ENCODE results near the gene CEND1.
A peak's percentile ranks its signal among the peaks of the same experiment; 100 is the strongest.

The CEND1 gene

GRCh38 chr11:833849-834311 lies 44.0 kb upstream of the CEND1 start:
- peaks cover 9% of the 10 kb centered on the region for H3K36me3 ChIP-seq (replicated peaks; ENCODE audit: low read depth, low read length)
- no peaks in the 10 kb centered on the region for H3K27me3 ChIP-seq (ENCODE audit: low read depth, low read length)
- peak overlapping the region; percentile 76 for H3K4me2 ChIP-seq (ENCODE audit: low read length)
- peak overlapping the region; percentile 79 for H3K9ac ChIP-seq (ENCODE audit: low read length)
- H4K20me1 ChIP-seq (ENCODE audit: insufficient read depth, low read length) = peaks cover 8% of the 10 kb centered on the region; the same call in 1 of the 2 replicates
- H3K4me3 ChIP-seq (ENCODE audit: low read length) = peak overlapping the region; percentile 93
- TF ChIP-seq EZH2phosphoT487 (IDR thresholded peaks at IDR 0.05; ENCODE audit: low read depth) = no peak
- no peak for TF ChIP-seq CTCF (IDR thresholded peaks at IDR 0.05; ENCODE audit: low read depth, low read length)
- no peak overlapping the region for H2AFZ ChIP-seq (ENCODE audit: low read depth, low read length)
- H3K9me3 ChIP-seq (ENCODE audit: insufficient read depth, low read length) = no peaks in the 10 kb centered on the region
- H3K4me1 ChIP-seq (ENCODE audit: low read length) = peaks cover 24% of the 10 kb centered on the region
- peaks cover 9% of the 10 kb centered on the region for H3K79me2 ChIP-seq (ENCODE audit: low read length)
- no peak overlapping the region for H3K27ac ChIP-seq (ENCODE audit: low read length)

DNA sequence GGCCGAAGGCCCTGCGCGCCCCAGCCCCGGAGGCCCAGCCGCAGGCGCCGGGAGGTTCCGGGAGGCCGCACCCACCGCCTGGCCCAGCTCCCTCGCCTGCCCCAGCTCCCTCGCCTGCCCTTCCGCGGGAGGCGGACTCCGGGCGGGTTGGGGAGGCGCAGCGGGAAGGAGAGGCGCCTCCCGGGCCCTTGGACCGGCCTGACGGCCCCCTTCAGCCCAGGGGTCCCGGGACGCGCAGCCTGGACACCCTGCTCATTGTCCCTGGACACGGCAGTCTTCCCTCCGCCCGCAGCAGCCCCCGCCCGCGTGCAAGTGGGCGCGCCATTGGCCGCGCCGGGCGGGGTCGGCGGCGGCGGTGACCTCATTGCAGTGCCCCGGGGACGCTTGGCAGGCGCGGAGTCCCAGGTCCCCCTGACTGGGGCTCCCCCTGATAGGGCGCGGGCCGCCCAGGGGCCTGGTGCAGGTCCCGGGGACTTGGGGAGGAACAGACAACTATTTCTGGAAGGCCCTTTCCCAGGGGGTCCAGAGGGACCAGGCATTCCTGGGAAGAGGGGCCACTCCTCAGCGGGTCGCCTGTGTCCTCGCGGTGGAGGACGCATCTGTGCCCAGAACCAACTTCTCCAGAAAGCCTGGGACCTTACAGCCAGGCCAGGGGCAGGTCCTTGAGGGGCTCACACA lies 43.4 kb upstream of the CEND1 start:
- peaks cover 9% of the 10 kb centered on the region for H3K36me3 ChIP-seq (replicated peaks; ENCODE audit: low read depth, low read length)
- H4K20me1 ChIP-seq (ENCODE audit: insufficient read depth, low read length) = peaks cover 8% of the 10 kb centered on the region; the same call in 1 of the 2 replicates
- H2AFZ ChIP-seq (ENCODE audit: low read depth, low read length) = no peak overlapping the region
- TF ChIP-seq CTCF (IDR thresholded peaks at IDR 0.05; ENCODE audit: low read depth, low read length) (no peak), EZH2phosphoT487 (IDR thresholded peaks at IDR 0.05; ENCODE audit: low read depth) (no peak)
- H3K4me2 ChIP-seq (ENCODE audit: low read length) = peak overlapping the region; percentile 76
- H3K4me1 ChIP-seq (ENCODE audit: low read length) = peaks cover 25% of the 10 kb centered on the region
- peak overlapping the region; percentile 79 for H3K9ac ChIP-seq (ENCODE audit: low read length)
- peak overlapping the region; percentile 10; the same call in 1 of the 2 replicates for H3K27ac ChIP-seq (ENCODE audit: low read length)
- no peaks in the 10 kb centered on the region for H3K9me3 ChIP-seq (ENCODE audit: insufficient read depth, low read length)
- peak overlapping the region; percentile 93 for H3K4me3 ChIP-seq (ENCODE audit: low read length)
- no peaks in the 10 kb centered on the region for H3K27me3 ChIP-seq (ENCODE audit: low read depth, low read length)
- H3K79me2 ChIP-seq (ENCODE audit: low read length) = peaks cover 9% of the 10 kb centered on the region

GRCh38 chr11:832529-833113 lies 42.7 kb upstream of the CEND1 start, which contains the start of gene CD151:
Gene CD151 (plus strand): TSS chr11:832952. CDS start chr11:836070, 3,118 bp downstream.
- peak within 1 kb of the TSS; percentile 99 for H3K4me2 ChIP-seq (ENCODE audit: low read length)
- H3K79me2 ChIP-seq (ENCODE audit: low read length) = peaks cover 9% of the 10 kb centered on the region
- H3K27ac ChIP-seq (ENCODE audit: low read length) = peak within 1 kb of the TSS; percentile 10; the same call in 1 of the 2 replicates
- H2AFZ ChIP-seq (ENCODE audit: low read depth, low read length) = no peak within 1 kb of the TSS
- H3K4me3 ChIP-seq (ENCODE audit: low read length) = peak within 1 kb of the TSS; percentile 93
- no peaks in the 10 kb centered on the region for H3K27me3 ChIP-seq (ENCODE audit: low read depth, low read length)
- H4K20me1 ChIP-seq (ENCODE audit: insufficient read depth, low read length) = peaks cover 8% of the 10 kb centered on the region; the same call in 1 of the 2 replicates
- peaks cover 7% of the 10 kb centered on the region for H3K36me3 ChIP-seq (replicated peaks; ENCODE audit: low read depth, low read length)
- H3K4me1 ChIP-seq (ENCODE audit: low read length) = peaks cover 32% of the 10 kb centered on the region
- H3K9ac ChIP-seq (ENCODE audit: low read length) = peak within 1 kb of the TSS; percentile 79
- no peak for TF ChIP-seq EZH2phosphoT487 (IDR thresholded peaks at IDR 0.05; ENCODE audit: low read depth)
- H3K9me3 ChIP-seq (ENCODE audit: insufficient read depth, low read length) = no peaks in the 10 kb centered on the region

- Histone ChIP-seq H3K9me3 (ENCODE audit: insufficient read depth, low read length) (no peaks in the 10 kb centered on the region), H2AFZ (ENCODE audit: low read depth, low read length) (no peak overlapping the region), H3K27ac (ENCODE audit: low read length) (peak overlapping the region; percentile 1; the same call in 1 of the 2 replicates), H3K36me3 (replicated peaks; ENCODE audit: low read depth, low read length) (peaks cover 1% of the 10 kb centered on the region), H4K20me1 (ENCODE audit: insufficient read depth, low read length) (peaks cover 8% of the 10 kb centered on the region; the same call in 1 of the 2 replicates), H3K4me2 (ENCODE audit: low read length) (peak overlapping the region; percentile 99), H3K79me2 (ENCODE audit: low read length) (peaks cover 9% of the 10 kb centered on the region), H3K27me3 (ENCODE audit: low read depth, low read length) (no peaks in the 10 kb centered on the region), H3K4me3 (ENCODE audit: low read length) (peak overlapping the region; percentile 93), H3K4me1 (ENCODE audit: low read length) (peaks cover 34% of the 10 kb centered on the region), H3K9ac (ENCODE audit: low read length) (peak overlapping the region; percentile 76)
- TF ChIP-seq EZH2phosphoT487 (IDR thresholded peaks at IDR 0.05; ENCODE audit: low read depth) (no peak), CTCF (IDR thresholded peaks at IDR 0.05; ENCODE audit: low read depth, low read length) (no peak)
These were observed 42.2 kb upstream of the CEND1 start for GRCh38 chr11:831961-832528.
